Liver (tissue), 9 donors: ENCODE results near the gene RAB4A. TPM values are rescaled to one million over a fixed set of nuclear protein-coding genes. Genes with fewer than 3 reads are reported as not detected.

Source experiments
- DNase-seq: peaks from one replicate; pipeline ENCODE4 v3.0.0-alpha.2; 2017; ENCODE audit warnings: low spot score
- H3K27ac ChIP-seq, 2 donors: one replicate each; pipeline ENCODE4 v1.7.0; 2013; ENCODE audit warnings: inconsistent platforms in 2 of 2, low read length in 2 of 2, control low read depth in 1 of 2, low read depth in 1 of 2, mild to moderate bottlenecking in 1 of 2
- H3K27me3 ChIP-seq, 4 donors: one replicate each; pipeline versions ENCODE4 v1.6.1 to v1.7.0; 2013; ENCODE audit warnings: low read length in 3 of 4, inconsistent platforms in 1 of 4, mild to moderate bottlenecking in 1 of 4, moderate library complexity in 1 of 4; ENCODE audit not compliant: control insufficient read depth in 4 of 4, insufficient read depth in 4 of 4
- H3K36me3 ChIP-seq, 4 donors: one replicate each; pipeline versions ENCODE4 v1.6.1 to v1.7.0; 2013; ENCODE audit warnings: low read length in 3 of 4, mild to moderate bottlenecking in 3 of 4, low read depth in 1 of 4, moderate library complexity in 1 of 4; ENCODE audit not compliant: control insufficient read depth in 4 of 4, insufficient read depth in 3 of 4
- H3K4me1 ChIP-seq, 4 donors: one replicate each; pipeline versions ENCODE4 v1.6.1 to v1.7.0; 2013; ENCODE audit warnings: low read length in 3 of 4, mild to moderate bottlenecking in 3 of 4, moderate library complexity in 1 of 4; ENCODE audit not compliant: control insufficient read depth in 4 of 4, insufficient read depth in 4 of 4
- H3K4me3 ChIP-seq, 3 donors: one replicate each; pipeline versions ENCODE4 v1.6.1 to v1.7.0; 2013; ENCODE audit warnings: low read length in 3 of 3, control low read depth in 1 of 3, low read depth in 1 of 3, mild to moderate bottlenecking in 1 of 3
- H3K9ac ChIP-seq, 2 donors: one replicate each; pipeline ENCODE4 v1.7.0; 2013; ENCODE audit warnings: low read length in 2 of 2, mild to moderate bottlenecking in 2 of 2, moderate library complexity in 2 of 2, control low read depth in 1 of 2, low read depth in 1 of 2
- H3K9me3 ChIP-seq, 4 donors: one replicate each; pipeline versions ENCODE4 v1.6.1 to v1.7.0; 2013; ENCODE audit warnings: low read length in 3 of 4; ENCODE audit not compliant: control insufficient read depth in 4 of 4
- ATF3 ChIP-seq: IDR thresholded peaks from 2 replicates; pipeline ENCODE4 v1.6.1; 2016; ENCODE audit warnings: antibody characterized with exemption
- CTCF ChIP-seq: fragments of 150-350 bp; IDR thresholded peaks from 2 replicates; pipeline ENCODE4 v1.5.1; 2017; ENCODE audit warnings: improper control_type of control experiment, low read depth, low read length; ENCODE audit not compliant: missing input control
- EGR1 ChIP-seq, 2 donors: IDR thresholded peaks; 2 replicates each; pipeline ENCODE4 v1.6.1; 2016 to 2018; ENCODE audit warnings: antibody characterized with exemption in 2 of 2, low read depth in 2 of 2
- FOXA1 ChIP-seq: IDR thresholded peaks from 2 replicates; pipeline ENCODE4 v1.6.1; 2016; ENCODE audit warnings: antibody characterized with exemption
- FOXA2 ChIP-seq: IDR thresholded peaks from 2 replicates; pipeline ENCODE4 v1.6.1; 2016; ENCODE audit warnings: antibody characterized with exemption
- GABPA ChIP-seq, 2 donors: IDR thresholded peaks in 1 of 2; conservative IDR thresholded peaks in 1 of 2; 2 replicates each; pipeline ENCODE4 v1.6.1; 2016; ENCODE audit warnings: antibody characterized with exemption in 2 of 2, mild to moderate bottlenecking in 1 of 2, moderate library complexity in 1 of 2
- HNF4A ChIP-seq, 2 donors: conservative IDR thresholded peaks; 2 replicates each; pipeline ENCODE4 v1.6.1; 2016; ENCODE audit warnings: antibody characterized with exemption in 2 of 2, mild to moderate bottlenecking in 2 of 2
- HNF4G ChIP-seq: IDR thresholded peaks from 2 replicates; pipeline ENCODE4 v1.6.1; 2016; ENCODE audit warnings: antibody characterized with exemption
- NR2F2 ChIP-seq: IDR thresholded peaks from 2 replicates; pipeline ENCODE4 v1.6.1; 2016; ENCODE audit warnings: antibody characterized with exemption
- RAD21 ChIP-seq, 2 donors: IDR thresholded peaks; 2 replicates each; pipeline ENCODE4 v1.6.1; 2016; ENCODE audit warnings: antibody characterized with exemption in 2 of 2, mild to moderate bottlenecking in 2 of 2
- REST ChIP-seq: IDR thresholded peaks from 2 replicates; pipeline ENCODE4 v1.6.1; 2016; ENCODE audit warnings: antibody characterized with exemption, mild to moderate bottlenecking
- RXRA ChIP-seq, 2 donors: IDR thresholded peaks; 2 replicates each; pipeline ENCODE4 v1.6.1; 2017 to 2018; ENCODE audit warnings: antibody characterized with exemption in 2 of 2, mild to moderate bottlenecking in 1 of 2
- TAF1 ChIP-seq: conservative IDR thresholded peaks from 2 replicates; pipeline ENCODE4 v1.6.1; 2016; ENCODE audit warnings: antibody characterized with exemption, mild to moderate bottlenecking
- YY1 ChIP-seq: IDR thresholded peaks from 2 replicates; pipeline ENCODE4 v1.6.1; 2016; ENCODE audit warnings: antibody characterized with exemption, mild to moderate bottlenecking
- ZBTB33 ChIP-seq: IDR thresholded peaks from 2 replicates; pipeline ENCODE4 v1.6.1; 2016; ENCODE audit warnings: antibody characterized with exemption
- WGBS: extraction: QIAGEN DNeasy Blood & Tissue Kit; methylation state at CpG from one replicate; pipeline ENCODE4 v1.1.7; 2013; 5-methylcytosine and 5-hydroxymethylcytosine counted together
- polyA plus RNA-seq, 2 donors: library from polyadenylated mRNA; stranded (reverse) in 1 of 2; unstranded in 1 of 2; fragments of 200-250 nt in 1 of 2; fragments of >200 nt in 1 of 2; fragmentation: Nextera tagmentation in 1 of 2; extraction: Ambion mirVana in 1 of 2; gene quantifications; one replicate each; pipeline versions ENCODE4 v1.2.1 to v1.2.3, GENCODE V29; 2013 to 2015
- total RNA-seq, 2 donors: library from RNA; depleted of rRNA; stranded (reverse); fragments of >200 nt; gene quantifications; one replicate each; pipeline ENCODE4 v1.2.3, GENCODE V29; 2014
- TF ChIP-seq, protein P1 (sequence below): IDR thresholded peaks from 2 replicates; pipeline ENCODE4 v1.6.1; 2016; ENCODE audit warnings: antibody characterized with exemption
- donor health status: healthy.
- donor health status: healthy.
- donor health status: healthy.
- donor health status: healthy.
- donor health status: healthy.

The RAB4A gene
- total and polyA plus RNA-seq, 4 donors = 16.5 to 51.9 (median 29.5) TPM

DNA sequence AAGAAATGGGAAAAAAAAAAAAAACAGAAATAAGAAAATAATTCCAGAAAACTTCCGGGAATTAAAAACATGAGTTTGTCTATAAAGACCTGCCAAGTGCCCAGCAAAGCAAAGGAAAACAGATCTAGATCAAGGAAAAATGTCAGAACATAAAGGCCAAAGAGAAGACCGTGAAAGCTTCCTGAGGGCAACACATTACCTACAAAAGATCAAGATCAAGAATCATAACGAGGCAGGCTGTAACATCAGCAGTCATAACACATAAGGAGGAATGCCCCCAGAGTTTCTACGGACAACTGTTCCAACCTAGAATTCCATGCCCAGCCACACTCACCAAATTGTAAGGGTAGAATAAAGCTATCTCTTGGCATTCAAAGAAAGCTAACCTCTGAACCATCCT is 68.2 kb downstream of the RAB4A start:
- Histone ChIP-seq H3K4me1 (peaks cover 6 to 17% (median 11%) of the 10 kb centered on the region in 4 donors), H3K36me3 (no peaks in the 10 kb centered on the region)
- 96% methylated on average over 4 of the region's 4 CpGs for WGBS

DNA sequence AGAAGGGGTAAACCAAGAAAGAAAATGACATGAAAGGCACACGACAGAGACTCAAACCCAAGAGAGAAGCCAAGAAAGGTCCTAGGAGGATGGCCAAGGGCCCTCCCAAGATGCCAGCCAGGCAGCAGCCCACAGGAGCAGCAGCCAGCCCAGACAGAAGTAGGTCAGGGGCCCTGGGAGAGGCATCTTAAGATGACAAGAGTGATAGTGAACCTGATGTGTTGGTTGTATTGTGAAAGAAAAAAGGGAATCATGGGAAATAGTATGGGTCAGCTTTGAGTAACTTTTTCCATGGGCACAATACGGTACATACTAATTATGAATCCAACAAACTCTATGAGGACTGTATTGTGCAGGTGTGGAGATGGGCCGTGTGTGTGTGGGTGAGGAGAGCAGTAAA is 68.6 kb downstream of the RAB4A start:
- no peaks in the 10 kb centered on the region for H3K36me3 ChIP-seq
- 94% methylated on average over 3 of the region's 3 CpGs for WGBS
- peaks cover 6 to 17% (median 11%) of the 10 kb centered on the region in 4 donors for H3K4me1 ChIP-seq
- no peak overlapping the region for H3K4me3 ChIP-seq
- DNase-seq = no peak
- no peaks in the 10 kb centered on the region for H3K27me3 ChIP-seq
- H3K9ac ChIP-seq = no peak overlapping the region
- H3K9me3 ChIP-seq = no peaks in the 10 kb centered on the region
- H3K27ac ChIP-seq = no peak overlapping the region
- TF ChIP-seq RXRA (IDR thresholded peaks at IDR 0.05) (no peak), RAD21 (IDR thresholded peaks at IDR 0.05) (no peak), TAF1 (no peak), FOXA2 (no peak), GABPA (IDR thresholded peaks at IDR 0.05 in 1 of 2, conservative IDR thresholded peaks at IDR 0.05 in 1 of 2) (no peak), YY1 (no peak), NR2F2 (no peak), REST (no peak), FOXA1 (no peak), HNF4A (conservative IDR thresholded peaks at IDR 0.05) (no peak), ZBTB33 (no peak)
- TF ChIP-seq, protein P1, sequence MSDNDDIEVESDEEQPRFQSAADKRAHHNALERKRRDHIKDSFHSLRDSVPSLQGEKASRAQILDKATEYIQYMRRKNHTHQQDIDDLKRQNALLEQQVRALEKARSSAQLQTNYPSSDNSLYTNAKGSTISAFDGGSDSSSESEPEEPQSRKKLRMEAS = no peak

More for the DNA sequence above, 68.2 kb downstream of the RAB4A start:
- Histone ChIP-seq H3K27me3 (no peaks in the 10 kb centered on the region), H3K9me3 (no peaks in the 10 kb centered on the region), H3K9ac (no peak overlapping the region), H3K4me3 (no peak overlapping the region), H3K27ac (no peak overlapping the region)
- no peak for DNase-seq
- TF ChIP-seq FOXA2 (no peak), ATF3 (no peak), RAD21 (IDR thresholded peaks at IDR 0.05) (no peak), EGR1 (IDR thresholded peaks at IDR 0.05; ENCODE audit: low read depth in 2 of 2) (no peak), YY1 (no peak), TAF1 (no peak), FOXA1 (no peak), NR2F2 (no peak), HNF4G (no peak), ZBTB33 (no peak), CTCF (no peak), RXRA (IDR thresholded peaks at IDR 0.05) (no peak)
- TF ChIP-seq, protein P1 = no peak
